IMR-90 (cell line): ENCODE measurements around the gene KBTBD4. TPM values are rescaled to one million over a fixed set of nuclear protein-coding genes. Genes with fewer than 3 reads are reported as not detected.

Source experiments
- CTCF ChIP-seq: conservative IDR thresholded peaks from 2 replicates; pipeline ENCODE4 v1.5.1; 2012; ENCODE audit warnings: mild to moderate bottlenecking, low read depth, low read length, improper control_type of control experiment
- polyA plus RNA-seq, 3 experiments: library from polyadenylated mRNA; depleted of rRNA; stranded (reverse); fragments of >200 nt; gene quantifications; 2 replicates each; pipeline ENCODE4 v1.2.3, GENCODE V29; 2012; ENCODE audit warnings: low replicate concordance in 1 of 3
- total RNA-seq: library from RNA; depleted of rRNA; stranded (reverse); fragments of >200 nt; gene quantifications from 2 replicates; pipeline ENCODE4 v1.2.3, GENCODE V29; 2012

Gene KBTBD4
- total and polyA plus RNA-seq, 2 of the 4 experiments (the other 2 are of a cell fraction), result 14.9 to 41.6 TPM

GRCh38 chr11:47552566-47553405 is 26.0 kb downstream of the KBTBD4 start, which contains the start of gene CELF1 (continued):
- peak; percentile 96 for TF ChIP-seq CTCF
